GM18507 (cell line): ENCODE results near the gene GCHFR.

ENCODE experiments used
- DNase-seq: peaks from one replicate; pipeline ENCODE4 v3.0.0; 2011; ENCODE audit warnings: low read depth; ENCODE audit not compliant: insufficient read length; ENCODE audit errors: extremely low spot score
- FAIRE-seq: peaks from 2 replicates; lab custom pipeline; 2011; peaks lifted over from hg19 to GRCh38; lab: Jason Lieb, UNC

GCHFR gene

DNA sequence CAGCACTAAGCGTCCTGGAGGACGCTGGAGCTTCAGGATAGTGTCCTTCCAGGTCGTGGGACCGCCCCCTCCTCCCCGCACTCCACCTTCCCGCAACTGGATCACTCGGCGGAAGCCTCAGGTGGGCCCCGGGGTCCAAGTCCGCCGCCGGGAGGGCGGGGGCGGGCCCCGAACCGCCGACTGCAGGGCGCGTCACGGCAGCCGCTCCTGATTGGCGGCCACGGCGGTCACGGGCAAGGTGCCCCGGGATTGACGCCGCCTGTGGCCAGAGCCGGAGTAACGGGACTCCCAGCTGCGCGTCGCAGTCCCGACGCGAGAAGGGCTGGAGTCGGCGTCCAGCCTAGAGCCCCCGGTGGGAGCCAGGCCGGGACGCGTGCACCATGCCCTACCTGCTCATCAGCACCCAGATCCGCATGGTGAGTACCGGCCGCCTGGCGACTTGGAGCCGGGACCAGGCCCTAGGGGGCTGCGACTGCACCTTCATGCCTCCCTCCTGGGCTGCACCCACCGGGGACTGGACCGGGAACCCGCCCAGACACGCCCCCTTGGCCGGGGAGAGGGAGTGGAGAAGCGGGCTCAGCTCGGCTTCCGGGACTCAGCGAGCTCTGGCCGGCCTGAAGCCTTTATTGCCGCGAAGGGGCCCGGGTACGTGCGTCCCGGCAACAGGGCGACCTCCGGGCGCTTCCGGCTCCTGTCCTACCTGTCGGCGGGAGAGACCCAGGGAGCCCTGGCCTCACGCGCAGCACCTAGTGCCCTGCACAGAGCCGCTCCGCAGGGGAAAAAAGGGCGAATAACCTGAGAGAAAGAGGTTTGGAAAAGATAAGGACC, at the start of gene GCHFR:
Gene GCHFR (plus strand): TSS at position 268 of the 828 bp plus-strand sequence. CDS start 113 bp downstream, at position 381.
- DNase-seq: peak; percentile 65
- peak; percentile 44 for FAIRE-seq

GRCh38 chr15:40714144-40714543, 49.7 kb upstream of the GCHFR start:
- DNase-seq (no peak), FAIRE-seq (no peak)

DNA sequence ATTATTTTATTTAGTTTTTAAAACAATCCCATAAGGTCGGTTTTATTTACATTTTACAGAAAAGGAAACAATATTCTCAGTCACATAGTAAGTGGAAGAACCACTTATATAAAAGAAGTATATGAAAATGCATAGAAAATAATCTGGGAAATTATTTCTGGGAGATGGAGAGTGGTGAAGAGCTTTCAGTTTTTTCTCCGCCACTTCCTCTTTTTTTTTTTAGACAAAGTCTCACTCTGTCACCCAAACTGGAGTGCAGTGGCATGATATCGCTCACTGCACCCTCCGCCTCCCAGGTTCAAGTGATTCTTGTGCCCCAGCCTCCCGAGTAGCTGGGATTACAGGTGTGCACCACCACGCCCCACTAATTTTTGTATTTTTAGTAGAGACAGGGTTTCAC, 47.7 kb upstream of the GCHFR start:
- FAIRE-seq: no peak
- no peak for DNase-seq

GRCh38 chr15:40721701-40722100, 42.2 kb upstream of the GCHFR start:
- FAIRE-seq (no peak), DNase-seq (no peak)

- DNase-seq (no peak), FAIRE-seq (no peak)
Measured at GRCh38 chr15:40722354-40722753, 41.5 kb upstream of the GCHFR start.

DNA sequence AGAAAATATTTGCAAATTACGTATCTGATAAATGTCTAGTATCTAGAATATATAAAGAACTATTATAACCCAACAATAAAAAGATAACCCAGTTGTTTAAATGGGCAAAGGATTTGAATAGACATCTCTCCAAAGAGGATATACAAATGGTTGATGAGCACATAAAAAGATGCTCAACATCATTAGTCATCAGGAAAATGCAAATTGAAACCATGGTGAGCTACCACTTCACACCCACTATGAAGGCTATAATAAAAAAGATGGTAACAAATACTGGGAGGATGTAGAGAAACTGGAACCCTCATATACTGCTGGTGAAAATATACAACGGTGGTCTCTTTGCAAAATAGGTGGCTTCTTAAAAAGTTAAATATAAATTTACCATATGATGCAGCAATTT, 40.9 kb upstream of the GCHFR start:
- DNase-seq (no peak), FAIRE-seq (no peak)

GRCh38 chr15:40723919-40724318, 39.9 kb upstream of the GCHFR start:
- no peak for FAIRE-seq
- DNase-seq: no peak

- DNase-seq (no peak), FAIRE-seq (no peak)
Measured at GRCh38 chr15:40731034-40731433, 32.8 kb upstream of the GCHFR start.

DNA sequence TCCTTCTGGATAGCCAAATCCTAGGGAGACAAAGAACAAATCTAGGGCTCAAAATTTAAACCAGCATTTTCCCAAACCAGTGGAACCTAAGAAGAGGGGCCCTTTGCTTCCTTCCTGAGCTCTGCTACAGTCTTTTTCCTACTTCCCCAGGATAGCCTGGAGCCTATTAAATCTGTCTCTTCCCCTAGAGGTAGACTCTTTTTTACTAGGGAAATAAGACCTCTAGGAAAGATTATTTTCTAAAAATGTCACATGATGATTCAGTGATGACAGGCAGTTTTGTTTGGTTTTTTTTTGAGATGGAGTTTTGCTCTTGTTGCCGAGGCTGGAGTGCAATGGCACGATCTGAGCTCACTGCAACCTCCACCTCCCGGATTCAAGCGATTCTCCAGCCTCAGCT, 27.3 kb upstream of the GCHFR start:
- DNase-seq: no peak
- FAIRE-seq: no peak

DNA sequence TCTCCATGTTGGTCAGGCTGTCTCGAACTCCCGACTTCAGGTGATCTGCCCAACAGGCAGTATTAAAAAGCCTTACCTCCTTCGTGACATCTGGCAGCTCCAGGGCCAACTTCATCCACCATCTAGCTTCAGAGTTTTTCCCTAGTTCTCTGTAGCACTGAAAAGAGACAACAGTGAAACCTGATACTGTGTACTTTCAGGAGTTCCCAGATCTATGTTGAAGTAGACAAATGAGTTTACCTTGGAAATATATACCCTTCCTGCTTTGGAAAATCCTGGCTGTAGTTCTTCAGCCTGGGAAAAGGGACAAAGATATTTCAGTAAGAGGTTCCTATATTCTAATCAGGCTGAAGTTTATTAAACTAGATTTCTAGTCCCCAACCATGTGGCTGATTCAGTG, 26.8 kb upstream of the GCHFR start:
- FAIRE-seq (no peak), DNase-seq (no peak)

DNA sequence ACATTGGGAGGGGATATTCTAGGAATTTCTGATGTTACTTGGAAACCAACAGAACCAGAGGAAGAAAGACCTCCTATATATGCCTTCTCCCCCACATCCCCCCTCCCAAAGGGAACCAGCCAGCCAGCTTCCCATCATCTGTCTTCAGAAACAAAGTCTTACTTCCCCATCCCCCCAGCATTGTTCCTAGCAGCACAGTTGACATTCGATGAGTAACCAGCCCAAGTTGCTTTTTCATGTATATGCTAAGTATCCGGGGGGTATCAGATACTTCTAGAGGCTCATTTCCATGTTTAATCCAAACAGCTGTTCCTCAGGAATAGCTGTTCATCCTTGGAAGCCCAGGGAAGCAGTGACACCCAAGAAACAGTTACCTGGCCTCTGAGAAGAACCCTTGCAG, 24.8 kb upstream of the GCHFR start:
- no peak for FAIRE-seq
- no peak for DNase-seq

DNA sequence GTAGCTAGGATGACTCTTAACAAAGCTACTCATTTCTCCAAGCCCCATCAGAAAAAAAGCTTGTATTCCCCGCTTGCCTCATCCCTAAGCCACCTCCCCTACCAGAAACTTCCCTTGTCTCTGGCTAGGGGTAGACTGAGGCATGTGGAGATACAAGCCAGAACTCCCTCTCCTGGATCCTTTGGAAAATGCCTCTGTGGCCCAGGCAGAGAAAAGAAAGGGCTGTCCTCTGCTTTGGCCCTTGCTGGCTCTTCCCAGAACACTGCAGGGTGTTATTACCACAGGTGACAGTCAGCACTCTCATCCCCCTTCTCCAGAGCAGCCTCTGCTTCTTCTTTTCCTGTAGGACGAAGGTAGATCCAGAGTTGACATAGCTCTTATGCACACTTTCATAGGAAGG, 24.0 kb upstream of the GCHFR start:
- no peak for DNase-seq
- FAIRE-seq: no peak

- DNase-seq: no peak
- FAIRE-seq: no peak
Measured at GRCh38 chr15:40743485-40743901, 20.4 kb upstream of the GCHFR start.

GRCh38 chr15:40743921-40744814, 19.7 kb upstream of the GCHFR start:
- DNase-seq (no peak), FAIRE-seq (peak; percentile 48)

DNA sequence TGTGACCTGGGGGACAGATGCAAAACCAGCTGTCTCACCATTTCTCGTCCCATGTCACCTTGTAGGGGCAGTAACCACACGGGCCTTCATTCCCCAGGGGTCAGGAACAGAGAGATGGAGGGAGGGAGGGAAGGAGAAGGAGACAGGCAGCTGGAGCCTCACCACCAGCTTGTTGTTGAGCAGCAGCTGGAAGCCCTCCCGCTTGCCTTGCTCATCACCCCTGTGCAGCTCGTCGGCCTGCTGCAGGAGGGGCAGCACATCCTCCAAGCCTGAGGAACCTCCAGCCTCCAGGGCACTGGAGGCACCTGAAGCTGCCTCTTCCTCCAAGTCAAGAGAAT, 19.1 kb upstream of the GCHFR start:
- DNase-seq: no peak
- FAIRE-seq: no peak

DNA sequence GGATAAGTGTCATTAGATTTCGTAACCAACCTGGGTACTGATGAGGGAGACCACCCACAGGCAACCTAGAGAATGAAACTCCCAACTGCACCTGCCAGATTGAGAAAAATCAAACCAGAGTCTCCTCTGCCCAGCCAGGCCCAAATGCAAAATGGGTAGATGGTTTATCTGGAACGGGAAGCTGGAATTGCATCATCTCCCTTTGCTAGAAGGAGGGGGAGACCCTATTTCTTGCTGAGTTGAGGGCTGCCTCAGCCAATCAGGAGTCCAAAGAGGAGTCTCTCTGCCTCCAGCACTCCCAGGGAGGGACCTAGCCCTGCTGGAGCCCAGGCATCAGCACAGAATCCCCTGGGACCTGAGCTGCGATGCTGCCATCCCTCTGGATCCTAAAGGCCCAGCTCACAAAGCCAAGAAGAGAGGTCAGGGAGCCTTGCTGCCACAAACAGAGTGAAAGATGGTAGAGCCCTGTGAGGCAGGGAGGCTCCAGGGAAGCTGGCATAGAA, 16.9 kb upstream of the GCHFR start:
- DNase-seq (no peak), FAIRE-seq (no peak)

DNA sequence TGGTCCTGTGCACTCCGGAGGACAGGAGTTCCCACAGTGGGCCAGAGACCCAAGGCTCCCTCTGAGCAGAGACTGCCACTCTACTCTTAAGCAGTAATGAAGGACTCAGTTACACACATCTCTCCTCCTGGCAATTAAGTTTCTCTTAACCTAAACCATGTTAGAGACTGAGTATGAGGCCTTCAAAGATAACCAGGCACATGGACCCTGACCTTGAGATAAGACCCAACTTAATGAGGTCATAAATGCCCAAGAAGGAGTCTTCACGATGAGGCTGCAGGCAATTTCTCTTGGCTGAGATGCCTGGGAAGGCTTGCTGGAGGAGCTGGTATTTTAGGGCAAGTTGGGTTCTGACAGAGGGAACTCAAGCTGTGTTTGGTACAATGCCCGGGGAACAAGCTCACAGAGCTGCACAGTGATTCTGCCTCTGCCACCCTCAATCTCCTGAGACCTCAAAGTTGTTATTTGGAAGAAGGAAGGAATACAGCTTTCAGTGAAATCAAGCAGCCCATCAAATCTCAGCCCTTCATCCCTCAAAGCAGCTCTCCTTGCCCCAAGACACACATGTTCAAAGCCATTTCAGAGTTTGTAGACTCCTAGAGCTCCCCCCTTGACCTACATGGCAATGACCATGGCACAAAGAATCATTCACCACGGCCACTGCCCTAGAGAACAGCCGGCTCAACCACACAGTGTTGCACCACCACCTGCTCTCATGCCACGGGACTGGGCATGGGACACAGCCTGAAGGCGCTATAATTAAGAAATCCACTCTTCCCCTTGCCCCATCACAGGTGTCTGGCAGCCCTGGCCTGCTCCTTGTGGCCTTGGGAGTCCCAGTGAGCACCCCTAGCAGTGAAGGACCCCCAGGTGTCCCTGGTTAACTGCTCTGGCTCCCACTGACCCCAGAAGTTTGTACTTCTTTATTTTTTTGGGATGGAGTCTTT, 15.9 kb upstream of the GCHFR start:
- DNase-seq: no peak
- no peak for FAIRE-seq

DNA sequence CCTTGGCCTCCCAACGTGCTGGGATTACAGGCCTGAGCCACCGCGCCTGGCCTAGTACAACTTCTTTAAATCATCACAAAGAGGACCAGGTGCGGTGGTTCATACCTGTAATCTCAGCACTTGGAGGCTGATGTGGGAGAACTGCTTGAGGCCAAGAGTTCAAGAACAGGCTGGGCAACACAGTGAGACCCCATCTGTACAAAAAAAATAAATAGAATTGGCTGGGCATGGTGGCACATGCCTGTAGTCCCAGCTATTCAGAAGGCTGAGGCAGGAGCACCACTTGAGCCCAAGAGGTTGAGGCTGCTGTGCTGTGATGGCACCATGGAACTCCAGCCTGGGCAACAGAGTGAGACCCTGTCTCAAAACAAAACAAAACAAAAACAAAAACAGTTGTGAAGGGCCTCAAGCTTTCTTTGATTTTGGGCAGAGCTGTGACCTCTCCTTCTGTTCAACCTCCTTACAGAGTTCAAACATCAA, 14.7 kb upstream of the GCHFR start:
- DNase-seq (no peak), FAIRE-seq (no peak)

DNA sequence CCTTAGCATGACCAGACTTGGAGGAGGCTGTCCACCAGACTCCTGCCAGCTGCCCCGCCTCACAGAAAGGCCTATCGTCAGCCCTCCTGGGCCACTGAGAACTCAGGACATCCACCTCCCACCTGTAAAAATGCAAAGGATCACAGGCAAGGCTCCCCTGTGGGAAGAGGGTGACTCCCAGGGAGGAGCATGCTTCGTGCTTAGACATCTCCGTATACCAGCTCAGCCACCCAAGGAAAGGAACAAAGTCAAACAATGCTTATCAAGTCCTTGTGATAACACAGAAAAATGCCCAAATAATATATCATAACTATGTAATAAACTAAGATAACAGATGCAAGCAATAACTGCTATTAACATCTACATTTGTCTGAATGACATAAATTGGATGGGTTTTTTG, 13.0 kb upstream of the GCHFR start:
- FAIRE-seq: no peak
- DNase-seq: no peak
